Tibial nerve (tissue), 4 donors: ENCODE results near the gene CDC42EP3. TPM values are rescaled to one million over a fixed set of nuclear protein-coding genes. Genes with fewer than 3 reads are reported as not detected.

Source experiments
- DNase-seq, 2 donors: peaks; one replicate each; pipeline ENCODE4 v3.0.0-alpha.2; 2019; ENCODE audit warnings: low spot score in 2 of 2
- H3K27ac ChIP-seq, 4 donors: fragments of 200-600 bp; sonication (generic) in 3 of 4; one replicate each; pipeline ENCODE4 v1.5.1; 2017 to 2019; ENCODE audit warnings: mild to moderate bottlenecking in 1 of 4
- H3K27me3 ChIP-seq, 2 donors: fragments of 200-600 bp; sonication (generic) in 1 of 2; one replicate each; pipeline versions ENCODE4 v1.5.1 to v1.6.0; 2017 to 2019
- H3K36me3 ChIP-seq, 3 donors: fragments of 200-600 bp; sonication (generic); one replicate each; pipeline ENCODE4 v1.5.1; 2018 to 2019
- H3K4me1 ChIP-seq, 4 donors: fragments of 200-600 bp; sonication (generic) in 3 of 4; one replicate each; pipeline ENCODE4 v1.5.1; 2017 to 2019
- H3K4me3 ChIP-seq, 4 donors: fragments of 200-600 bp; sonication (generic) in 3 of 4; one replicate each; pipeline ENCODE4 v1.5.1; 2017 to 2019; ENCODE audit warnings: mild to moderate bottlenecking in 1 of 4, moderate library complexity in 1 of 4
- H3K9me3 ChIP-seq, 4 donors: fragments of 200-600 bp; sonication (generic) in 3 of 4; one replicate each; pipeline ENCODE4 v1.5.1; 2017 to 2019
- EP300 ChIP-seq, 2 donors: sonication (generic); formaldehyde crosslinking; IDR thresholded peaks; one replicate each; pipeline ENCODE4 v1.6.1; 2017; ENCODE audit warnings: antibody characterized with exemption in 2 of 2, mild to moderate bottlenecking in 1 of 2
- POLR2A ChIP-seq, 2 donors: fragments of 450-650 bp; IDR thresholded peaks; one replicate each; pipeline ENCODE4 v1.6.1; 2017; ENCODE audit warnings: antibody characterized with exemption in 2 of 2, mild to moderate bottlenecking in 2 of 2, moderate library complexity in 2 of 2
- WGBS, 2 donors: methylation state at CpG; one replicate each; pipeline ENCODE4 v1.1.5; 2018; 5-methylcytosine and 5-hydroxymethylcytosine counted together
- total RNA-seq, 4 donors: library from RNA; depleted of rRNA; stranded (reverse); fragments of >200 nt; gene quantifications; one replicate each; pipeline ENCODE4 v1.1.0, GENCODE V29; 2016
- TF ChIP-seq, protein P1 (sequence below), 5 experiments: fragments of 200-600 bp in 3 of 5; fragments of 450-650 bp in 2 of 5; sonication (generic) in 3 of 5; IDR thresholded peaks; one replicate each; pipeline ENCODE4 v1.5.1; 2016 to 2019; ENCODE audit warnings: antibody characterized with exemption in 5 of 5, mild to moderate bottlenecking in 3 of 5, moderate library complexity in 2 of 5

CDC42EP3 gene
- total RNA-seq, 4 donors from 2014 or later = 31.8 to 58.6 (median 40.2) TPM

DNA sequence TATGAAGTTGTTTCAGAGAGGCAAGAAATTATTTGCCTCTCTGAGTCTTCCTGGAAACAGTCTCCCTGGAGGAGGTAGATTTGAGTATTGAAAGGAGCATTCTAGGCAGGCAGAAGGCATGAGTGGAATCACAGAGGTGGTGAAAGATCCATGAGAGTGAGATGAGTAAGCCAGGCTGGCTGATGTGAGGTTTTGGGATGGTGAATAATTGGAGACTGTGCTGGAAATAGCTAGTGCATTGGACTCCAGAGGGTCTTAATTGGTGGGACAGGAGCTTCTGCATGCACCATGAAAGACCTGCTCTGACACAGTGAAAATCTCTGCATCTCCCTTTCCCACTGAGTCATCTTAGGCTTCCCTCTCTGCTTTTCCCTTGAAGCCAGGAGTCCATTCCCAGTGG lies 46.3 kb downstream of the CDC42EP3 start:
- peaks cover 0 to 12% (median 8%) of the 10 kb centered on the region in 4 donors for H3K4me1 ChIP-seq
- H3K4me3 ChIP-seq = no peak overlapping the region
- TF ChIP-seq POLR2A (IDR thresholded peaks at IDR 0.05) = no peak
- peak overlapping the region in 1 of 4 donors; percentile 25 for H3K27ac ChIP-seq
- no peaks in the 10 kb centered on the region for H3K9me3 ChIP-seq
- no peaks in the 10 kb centered on the region for H3K36me3 ChIP-seq
- H3K27me3 ChIP-seq = no peaks in the 10 kb centered on the region
- DNase-seq = no peak

- H3K9me3 ChIP-seq = no peaks in the 10 kb centered on the region
- H3K27me3 ChIP-seq = no peaks in the 10 kb centered on the region
- H3K36me3 ChIP-seq = no peaks in the 10 kb centered on the region
- peaks cover 0 to 21% (median 10%) of the 10 kb centered on the region in 4 donors for H3K4me1 ChIP-seq
- WGBS, 2 donors = 86 to 88% methylated on average over 8 of the region's 8 CpGs
- H3K27ac ChIP-seq = peak overlapping the region in 1 of 4 donors; percentile 14
- TF ChIP-seq, protein P1, sequence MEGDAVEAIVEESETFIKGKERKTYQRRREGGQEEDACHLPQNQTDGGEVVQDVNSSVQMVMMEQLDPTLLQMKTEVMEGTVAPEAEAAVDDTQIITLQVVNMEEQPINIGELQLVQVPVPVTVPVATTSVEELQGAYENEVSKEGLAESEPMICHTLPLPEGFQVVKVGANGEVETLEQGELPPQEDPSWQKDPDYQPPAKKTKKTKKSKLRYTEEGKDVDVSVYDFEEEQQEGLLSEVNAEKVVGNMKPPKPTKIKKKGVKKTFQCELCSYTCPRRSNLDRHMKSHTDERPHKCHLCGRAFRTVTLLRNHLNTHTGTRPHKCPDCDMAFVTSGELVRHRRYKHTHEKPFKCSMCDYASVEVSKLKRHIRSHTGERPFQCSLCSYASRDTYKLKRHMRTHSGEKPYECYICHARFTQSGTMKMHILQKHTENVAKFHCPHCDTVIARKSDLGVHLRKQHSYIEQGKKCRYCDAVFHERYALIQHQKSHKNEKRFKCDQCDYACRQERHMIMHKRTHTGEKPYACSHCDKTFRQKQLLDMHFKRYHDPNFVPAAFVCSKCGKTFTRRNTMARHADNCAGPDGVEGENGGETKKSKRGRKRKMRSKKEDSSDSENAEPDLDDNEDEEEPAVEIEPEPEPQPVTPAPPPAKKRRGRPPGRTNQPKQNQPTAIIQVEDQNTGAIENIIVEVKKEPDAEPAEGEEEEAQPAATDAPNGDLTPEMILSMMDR (IDR thresholded peaks at IDR 0.05) = no peak
- no peak for TF ChIP-seq EP300 (IDR thresholded peaks at IDR 0.05)
- TF ChIP-seq POLR2A (IDR thresholded peaks at IDR 0.05) = no peak
- no peak overlapping the region for H3K4me3 ChIP-seq
- DNase-seq = no peak
These were observed 47.2 kb downstream of the CDC42EP3 start for GRCh38 chr2:37623971-37624900.

DNA sequence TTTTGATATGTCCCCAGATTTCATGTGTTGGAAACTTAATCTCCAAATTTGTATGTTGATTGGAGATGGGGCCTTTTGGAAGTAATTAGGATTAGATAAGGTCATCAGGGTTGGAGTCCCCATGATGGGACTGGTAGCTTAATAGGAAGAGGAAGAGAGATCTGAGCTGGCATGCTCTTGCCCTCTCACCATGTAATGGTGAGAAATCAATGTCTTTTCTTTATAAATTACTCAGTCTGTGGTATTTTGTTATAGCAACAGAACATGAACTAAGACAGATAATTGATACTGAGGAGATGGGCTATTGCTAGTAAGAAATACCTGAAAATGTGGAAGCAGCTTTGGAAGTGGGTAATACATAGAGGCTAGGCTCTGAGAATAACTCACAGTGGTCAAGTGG lies 48.0 kb downstream of the CDC42EP3 start:
- Histone ChIP-seq H3K4me1 (peaks cover 0 to 28% (median 10%) of the 10 kb centered on the region in 4 donors), H3K27me3 (no peaks in the 10 kb centered on the region), H3K27ac (no peak overlapping the region), H3K36me3 (no peaks in the 10 kb centered on the region), H3K9me3 (no peaks in the 10 kb centered on the region), H3K4me3 (no peak overlapping the region)
- TF ChIP-seq, protein P1 (IDR thresholded peaks at IDR 0.05) = no peak
- no peak for TF ChIP-seq EP300 (IDR thresholded peaks at IDR 0.05)
- TF ChIP-seq POLR2A (IDR thresholded peaks at IDR 0.05) = no peak
- no peak for DNase-seq

DNA sequence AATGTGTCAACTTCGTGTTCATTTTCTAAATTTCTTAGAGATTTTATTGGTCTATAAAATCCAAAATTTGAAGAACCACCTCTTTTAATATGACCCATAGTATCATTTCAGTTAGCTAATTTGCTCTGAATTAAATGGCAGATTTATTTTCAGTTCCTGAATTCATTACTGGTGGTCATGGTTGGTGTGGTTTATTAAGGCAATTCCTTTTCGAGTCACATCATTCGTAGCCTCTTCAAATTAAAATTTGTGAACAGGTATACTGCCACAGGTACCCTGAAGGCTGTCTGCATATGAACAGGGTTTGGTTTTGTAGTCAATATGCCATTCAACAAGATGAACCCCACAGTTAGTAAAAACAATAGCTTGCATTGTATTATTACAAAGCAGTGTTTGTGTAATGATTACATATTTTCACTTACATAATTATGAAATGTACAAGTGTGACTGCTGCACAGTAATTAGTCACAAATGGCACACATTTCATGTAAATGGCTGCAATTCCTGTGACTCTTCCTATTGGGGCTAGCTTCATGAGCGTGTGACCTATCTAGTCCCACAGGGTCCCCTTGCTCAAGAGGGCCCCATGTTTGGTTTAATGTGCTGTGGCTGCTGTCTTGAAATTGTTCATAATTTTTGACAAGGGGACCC lies 48.9 kb downstream of the CDC42EP3 start:
- TF ChIP-seq, protein P1 (IDR thresholded peaks at IDR 0.05) = no peak
- TF ChIP-seq EP300 (IDR thresholded peaks at IDR 0.05) (no peak), POLR2A (IDR thresholded peaks at IDR 0.05) (no peak)

GRCh38 chr2:37621199-37621598 lies 50.2 kb downstream of the CDC42EP3 start:
- H3K36me3 ChIP-seq = no peaks in the 10 kb centered on the region
- no peaks in the 10 kb centered on the region for H3K27me3 ChIP-seq
- TF ChIP-seq EP300 (IDR thresholded peaks at IDR 0.05) (no peak), POLR2A (IDR thresholded peaks at IDR 0.05) (no peak)
- TF ChIP-seq, protein P1 (IDR thresholded peaks at IDR 0.05) = no peak
- no peaks in the 10 kb centered on the region for H3K9me3 ChIP-seq
- no peak overlapping the region for H3K27ac ChIP-seq
- H3K4me3 ChIP-seq = no peak overlapping the region
- H3K4me1 ChIP-seq = peaks cover 0 to 37% (median 17%) of the 10 kb centered on the region in 4 donors
- WGBS, 2 donors = 94 to 95% methylated on average over 1 of the region's 1 CpG
- no peak for DNase-seq

More for the DNA sequence above, 48.9 kb downstream of the CDC42EP3 start:
- H3K36me3 ChIP-seq = no peaks in the 10 kb centered on the region
- no peak for DNase-seq
- no peak overlapping the region for H3K27ac ChIP-seq
- peaks cover 0 to 28% (median 10%) of the 10 kb centered on the region in 4 donors for H3K4me1 ChIP-seq
- 92 to 94% methylated on average over 4 of the region's 4 CpGs for WGBS, 2 donors
- no peak overlapping the region for H3K4me3 ChIP-seq
- H3K27me3 ChIP-seq = no peaks in the 10 kb centered on the region
- H3K9me3 ChIP-seq = no peaks in the 10 kb centered on the region
